HepG2 (cell line): ENCODE data around the gene C2CD3. TPM values are rescaled to one million over a fixed set of nuclear protein-coding genes. Genes with fewer than 3 reads are reported as not detected.

Source experiments
- polyA plus RNA-seq, 8 experiments: library from polyadenylated mRNA; depleted of rRNA in 3 of 8; stranded (reverse) in 7 of 8; unstranded in 1 of 8; fragments of >200 nt; fragmentation: Illumina TruSeq in 4 of 8; extraction: Trizol in 4 of 8; gene quantifications; 2 replicates each; pipeline versions ENCODE4 v1.2.1 to v1.2.3, GENCODE V29; 2011 to 2016; ENCODE audit warnings: low read depth in 4 of 8, missing spikeins in 1 of 8, mixed read lengths in 1 of 8; ENCODE audit not compliant: insufficient read depth in 1 of 8
- small RNA-seq, 3 experiments: library from RNA; depleted of rRNA; stranded (forward); fragments of <200 nt; gene quantifications; one replicate each; pipeline ENCODE3, GENCODE V24; 2012; ENCODE audit warnings: low read depth in 2 of 3, low replicate concordance in 1 of 3; ENCODE audit not compliant: insufficient read length in 3 of 3, insufficient read depth in 2 of 3
- total RNA-seq, 5 experiments: library from RNA; depleted of rRNA; stranded (reverse); fragments of >200 nt; fragmentation: Illumina TruSeq; extraction: Trizol; gene quantifications; 2 replicates each; pipeline ENCODE4 v1.2.3, GENCODE V29; 2016; ENCODE audit warnings: low read depth in 1 of 5

C2CD3 gene
- total and polyA plus RNA-seq, 2 of the 13 experiments (the other 11 are each of a cell fraction or from before 2014, with no cell fraction given): 5.5 to 6.4 TPM

Small RNA genes lying within 50 kb of the gene (small RNA-seq; reads per million reads assigned to genes)
- 0 reads per million in 3 experiments for gene AP002392.1

Other genes with a start within 250 kb of the C2CD3 start
- gene DNAJB13, start 220.0 kb downstream of the C2CD3 start, total RNA-seq (2016; rRNA removed; fragmentation: Illumina TruSeq; extraction: Trizol): not detected in 2 replicates
- 2.3 and 2.9 TPM in 2 replicates for gene DNAJB13, start 220.0 kb downstream of the C2CD3 start, polyA plus RNA-seq (2011; rRNA removed)
- gene UCP2, start 188.2 kb downstream of the C2CD3 start, total RNA-seq (2016; rRNA removed; fragmentation: Illumina TruSeq; extraction: Trizol): 3.2 and 5.5 TPM in 2 replicates
- gene UCP2, start 188.2 kb downstream of the C2CD3 start, polyA plus RNA-seq (2011; rRNA removed): 2.7 TPM in 2 replicates
- 0.22 TPM in 1 of 2 replicates, not detected in the other for gene UCP3, start 161.9 kb downstream of the C2CD3 start, total RNA-seq (2016; rRNA removed; fragmentation: Illumina TruSeq; extraction: Trizol)
- 0.10 and 0.37 TPM in 2 replicates for gene UCP3, start 161.9 kb downstream of the C2CD3 start, polyA plus RNA-seq (2011; rRNA removed)
- gene PPME1, start 287 bp upstream of the C2CD3 start, total RNA-seq (2016; rRNA removed; fragmentation: Illumina TruSeq; extraction: Trizol): 31.3 TPM in 2 replicates
- gene PPME1, start 287 bp upstream of the C2CD3 start, polyA plus RNA-seq (2011; rRNA removed): 44.2 and 56.0 TPM in 2 replicates
- gene P4HA3, start 140.6 kb upstream of the C2CD3 start, total RNA-seq (2016; rRNA removed; fragmentation: Illumina TruSeq; extraction: Trizol): not detected in 2 replicates
- not detected in 2 replicates for gene P4HA3, start 140.6 kb upstream of the C2CD3 start, polyA plus RNA-seq (2011; rRNA removed)
- 1.2 and 2.1 TPM in 2 replicates for gene PGM2L1, start 227.4 kb upstream of the C2CD3 start, total RNA-seq (2016; rRNA removed; fragmentation: Illumina TruSeq; extraction: Trizol)
- 0.57 and 0.63 TPM in 2 replicates for gene PGM2L1, start 227.4 kb upstream of the C2CD3 start, polyA plus RNA-seq (2011; rRNA removed)